Activated T-cell treated with anti-CD3 and anti-CD28 coated beads for 1 hour (primary cell): Measurements from ENCODE around the gene ITGB1.

Experiments
- DNase-seq: peaks from one replicate; pipeline ENCODE4 v3.0.0-alpha.2; 2020; ENCODE audit warnings: low read depth

Gene ITGB1

DNA sequence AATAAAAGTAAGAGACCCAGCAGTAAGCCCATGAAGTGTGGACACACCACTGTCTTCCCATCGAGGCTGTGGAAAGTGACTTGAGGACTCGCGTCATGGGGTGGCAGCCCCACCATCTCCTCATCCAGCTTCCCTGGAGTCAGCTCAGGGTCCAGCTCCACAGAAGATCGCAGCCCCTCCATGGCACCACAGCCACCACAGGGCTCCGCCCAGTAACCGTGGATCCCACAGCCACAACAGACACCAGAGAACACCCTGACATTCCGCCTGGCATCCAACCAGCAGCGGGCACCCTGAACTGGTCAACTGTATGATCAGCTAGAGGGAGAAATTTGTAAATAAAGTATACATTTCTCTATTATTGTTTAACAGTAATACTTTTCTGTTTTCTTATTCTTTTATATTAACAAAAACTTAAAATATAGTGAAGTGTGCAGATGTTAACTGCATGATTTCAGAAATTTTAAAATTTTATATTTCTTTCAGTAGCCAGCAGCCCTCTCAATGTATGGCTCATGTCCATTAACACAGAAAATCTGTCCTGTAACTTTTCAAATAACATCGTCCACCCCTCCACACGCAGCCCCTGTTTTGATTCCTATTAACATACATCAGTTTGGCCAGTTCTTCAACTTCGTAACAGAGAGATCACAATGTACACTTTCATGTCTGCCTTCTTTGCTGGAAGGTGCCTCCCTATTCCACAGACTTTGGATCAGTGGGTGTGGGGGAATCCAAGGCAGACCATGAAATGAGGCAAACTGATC, 69.7 kb downstream of the ITGB1 start:
- no peak for DNase-seq

DNA sequence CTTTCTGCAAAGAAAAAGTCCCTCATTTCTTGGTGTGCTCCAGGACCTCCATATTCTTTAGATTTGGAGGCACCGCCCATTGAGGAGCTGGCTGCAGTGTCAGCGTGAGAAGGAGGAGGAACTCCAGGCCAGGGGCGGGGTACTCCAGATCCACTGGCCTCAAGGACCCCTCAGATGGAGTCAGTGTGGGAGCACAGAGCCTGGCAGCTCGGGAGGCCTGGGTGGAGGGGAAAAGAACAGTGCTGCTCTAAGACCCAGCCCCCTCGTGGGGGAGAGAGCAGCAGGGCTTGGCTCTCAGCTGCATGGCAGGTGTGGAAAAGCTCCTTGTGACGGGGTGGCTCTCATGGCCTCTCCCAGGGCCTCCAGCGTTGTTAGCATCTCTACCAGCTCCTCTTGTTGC, 70.5 kb downstream of the ITGB1 start:
- DNase-seq = no peak

DNA sequence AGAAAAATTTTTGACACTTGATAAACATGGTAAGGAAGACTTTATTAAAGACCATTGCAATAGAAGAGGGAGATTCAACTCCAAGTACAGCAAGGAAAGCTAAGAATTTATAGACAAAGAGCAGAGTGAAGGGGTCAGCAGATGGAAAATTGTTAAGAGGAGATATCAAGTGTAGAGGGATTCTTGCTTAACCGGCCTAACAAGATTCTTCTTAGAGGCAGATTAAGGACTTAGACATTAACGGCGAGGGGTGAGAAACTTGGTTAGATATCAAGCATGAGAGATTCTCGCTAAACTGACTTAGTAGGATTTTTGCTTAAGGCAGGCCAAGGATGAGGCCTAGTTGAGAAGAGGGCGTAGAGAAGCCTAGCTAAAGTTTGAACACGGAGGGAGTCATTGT, 76.0 kb downstream of the ITGB1 start:
- no peak for DNase-seq

DNA sequence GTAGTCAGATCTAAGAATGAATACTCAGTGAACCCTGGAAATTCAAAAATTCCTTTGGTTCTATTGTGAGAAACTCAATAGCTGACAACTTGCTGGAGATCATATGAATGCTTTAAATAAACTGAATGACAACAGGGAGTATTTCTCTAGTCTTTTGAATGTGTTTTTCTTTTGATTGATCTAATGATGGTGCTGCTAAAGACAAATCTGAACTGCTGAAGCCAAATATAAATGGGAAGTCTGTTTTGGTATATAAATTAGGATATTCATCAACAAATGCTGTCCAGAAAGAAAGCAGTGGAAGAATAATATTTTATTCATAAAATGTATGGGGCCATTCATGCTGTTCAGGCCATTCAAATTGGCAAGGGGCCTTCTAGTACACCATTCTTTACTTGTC, 79.4 kb downstream of the ITGB1 start:
- DNase-seq = no peak

DNA sequence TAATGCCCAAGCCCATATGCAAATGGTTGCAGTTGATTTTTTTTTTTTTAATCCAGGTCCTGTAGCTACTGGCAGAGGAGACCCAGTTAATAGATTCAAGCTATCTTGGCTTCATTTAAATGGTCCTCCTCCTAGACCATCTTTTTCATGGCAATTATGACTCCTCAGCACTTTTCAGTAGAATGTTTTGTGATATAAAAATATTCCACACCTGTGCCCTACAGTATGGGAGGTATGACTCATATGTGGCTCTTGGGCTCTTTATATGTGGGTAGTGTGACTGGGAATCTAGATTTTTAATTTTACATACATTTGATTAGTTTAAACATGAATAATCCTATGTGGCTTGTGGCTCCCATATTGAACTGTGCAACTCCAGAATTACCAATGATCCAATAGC, 80.1 kb downstream of the ITGB1 start:
- DNase-seq = no peak

DNA sequence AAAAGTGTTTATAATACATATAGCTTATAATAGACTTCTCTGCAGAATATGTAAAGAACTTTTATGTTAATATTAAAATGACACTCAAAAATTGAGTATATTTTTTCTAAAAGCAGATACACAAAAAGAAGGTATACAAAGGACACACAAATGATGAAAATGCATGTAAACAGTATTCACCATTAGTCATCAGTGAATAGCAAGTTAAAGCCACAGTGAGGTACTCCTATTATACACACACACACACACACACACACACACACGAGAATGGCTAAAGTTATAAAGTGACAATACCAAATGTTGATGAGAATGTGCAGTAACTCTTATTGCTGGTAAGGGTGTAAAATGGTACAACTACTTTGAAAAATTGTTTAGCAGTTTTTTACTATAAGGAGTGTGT, 92.9 kb downstream of the ITGB1 start:
- DNase-seq = no peak

DNA sequence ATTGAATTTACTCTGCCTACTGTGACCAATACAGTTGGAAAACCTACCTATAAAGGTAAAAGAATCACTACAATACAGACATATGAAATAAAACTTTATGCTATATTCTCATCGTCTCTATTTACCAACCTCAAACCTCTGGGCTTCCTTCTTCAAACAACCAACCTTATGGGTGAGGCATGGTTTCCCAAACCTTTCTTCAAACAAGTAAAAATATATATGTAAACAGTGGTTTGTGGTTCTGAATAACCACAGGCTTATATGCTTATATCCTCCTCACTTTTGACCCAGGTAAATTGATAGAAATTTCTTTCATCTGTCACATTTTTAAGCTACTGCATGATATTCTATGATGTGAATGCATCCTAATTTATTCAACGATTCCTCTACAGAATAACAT, 103.6 kb downstream of the ITGB1 start:
- DNase-seq = no peak

DNA sequence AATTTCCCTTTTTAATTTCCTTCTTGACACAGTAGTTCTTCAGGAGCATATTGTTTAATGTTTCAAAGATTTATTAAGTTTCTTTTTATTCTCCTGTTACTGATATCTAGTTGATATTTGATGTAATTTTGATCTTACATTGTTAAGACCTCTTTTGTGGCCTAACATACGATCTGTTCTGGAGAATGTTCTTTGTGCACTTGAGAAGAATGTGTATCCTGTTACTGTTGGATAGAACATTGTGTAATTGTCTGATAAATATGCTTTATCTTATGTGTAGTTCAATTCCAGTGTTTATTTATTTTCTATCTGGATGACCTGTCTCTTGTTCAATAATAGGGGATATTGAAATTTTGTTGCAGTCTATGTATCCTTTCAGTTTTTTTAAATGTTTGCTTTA, 106.7 kb downstream of the ITGB1 start:
- DNase-seq = no peak
